NB4 (cell line): ENCODE data around the gene GPR158.

ENCODE experiments used
- MAX ChIP-seq: IDR thresholded peaks from 2 replicates; pipeline ENCODE4 v1.6.1; 2011; ENCODE audit warnings: low read depth, low read length
- MYC ChIP-seq: IDR thresholded peaks from 2 replicates; pipeline ENCODE4 v1.6.1; 2011; ENCODE audit warnings: low read depth, low read length
- POLR2A ChIP-seq: IDR thresholded peaks from 2 replicates; pipeline ENCODE4 v1.6.1; 2011; ENCODE audit warnings: mild to moderate bottlenecking; ENCODE audit not compliant: insufficient read length; ENCODE audit errors: extremely low read depth
- TF ChIP-seq, protein P1 (sequence below): IDR thresholded peaks from one replicate; pipeline ENCODE4 v1.5.1; 2012; ENCODE audit warnings: low read depth, low read length

DNA sequence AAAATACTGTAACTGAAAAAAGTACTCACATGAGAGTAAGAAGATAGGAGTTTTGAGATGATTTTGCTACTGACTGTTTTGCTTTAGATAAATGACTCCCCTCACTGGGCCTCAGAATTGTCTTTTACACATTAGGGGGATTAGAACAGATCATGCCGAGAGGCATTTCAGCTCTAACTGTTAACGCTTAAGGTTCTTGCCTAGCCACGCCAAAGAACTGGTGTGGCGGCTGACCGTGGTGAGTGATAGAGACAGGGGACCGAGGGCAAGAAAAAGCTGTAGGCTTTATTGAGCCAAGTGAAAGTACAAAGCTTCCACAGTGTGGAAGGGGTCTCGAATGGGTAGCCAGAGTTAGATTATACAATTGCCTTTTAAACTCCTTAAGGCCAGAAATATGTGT lies 390.8 kb downstream of the GPR158 start:
- TF ChIP-seq MAX, result no peak
- TF ChIP-seq, protein P1, sequence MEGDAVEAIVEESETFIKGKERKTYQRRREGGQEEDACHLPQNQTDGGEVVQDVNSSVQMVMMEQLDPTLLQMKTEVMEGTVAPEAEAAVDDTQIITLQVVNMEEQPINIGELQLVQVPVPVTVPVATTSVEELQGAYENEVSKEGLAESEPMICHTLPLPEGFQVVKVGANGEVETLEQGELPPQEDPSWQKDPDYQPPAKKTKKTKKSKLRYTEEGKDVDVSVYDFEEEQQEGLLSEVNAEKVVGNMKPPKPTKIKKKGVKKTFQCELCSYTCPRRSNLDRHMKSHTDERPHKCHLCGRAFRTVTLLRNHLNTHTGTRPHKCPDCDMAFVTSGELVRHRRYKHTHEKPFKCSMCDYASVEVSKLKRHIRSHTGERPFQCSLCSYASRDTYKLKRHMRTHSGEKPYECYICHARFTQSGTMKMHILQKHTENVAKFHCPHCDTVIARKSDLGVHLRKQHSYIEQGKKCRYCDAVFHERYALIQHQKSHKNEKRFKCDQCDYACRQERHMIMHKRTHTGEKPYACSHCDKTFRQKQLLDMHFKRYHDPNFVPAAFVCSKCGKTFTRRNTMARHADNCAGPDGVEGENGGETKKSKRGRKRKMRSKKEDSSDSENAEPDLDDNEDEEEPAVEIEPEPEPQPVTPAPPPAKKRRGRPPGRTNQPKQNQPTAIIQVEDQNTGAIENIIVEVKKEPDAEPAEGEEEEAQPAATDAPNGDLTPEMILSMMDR, result no peak
- no peak for TF ChIP-seq POLR2A
- no peak for TF ChIP-seq MYC
